ENCODE data around the gene GOLGB1. TPM values are rescaled to one million over a fixed set of nuclear protein-coding genes. Genes with fewer than 3 reads are reported as not detected.

GOLGB1 gene
- polyA plus RNA-seq, 1 donor = 98.7 TPM

DNA sequence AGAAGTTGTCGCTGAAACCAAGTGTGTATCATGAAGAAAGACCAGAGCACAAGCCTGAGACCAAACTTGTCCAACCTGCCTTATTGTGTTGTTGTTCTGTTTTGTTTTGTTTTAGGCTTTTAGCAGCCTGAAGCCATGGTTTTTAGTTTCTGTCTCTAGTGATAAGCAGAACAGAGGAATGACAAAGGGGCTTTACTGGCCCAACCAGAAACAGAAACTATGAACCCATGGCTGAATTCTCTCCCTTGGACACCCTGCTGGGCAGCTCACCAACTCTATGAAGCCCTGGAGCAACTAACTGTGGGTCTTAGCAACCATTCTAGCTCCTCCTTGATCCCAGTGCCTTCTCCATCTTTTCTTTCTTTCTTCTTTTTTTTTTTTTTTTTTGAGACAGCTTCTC lies 119.2 kb downstream of the GOLGB1 start:
- no peak for DNase-seq

DNA sequence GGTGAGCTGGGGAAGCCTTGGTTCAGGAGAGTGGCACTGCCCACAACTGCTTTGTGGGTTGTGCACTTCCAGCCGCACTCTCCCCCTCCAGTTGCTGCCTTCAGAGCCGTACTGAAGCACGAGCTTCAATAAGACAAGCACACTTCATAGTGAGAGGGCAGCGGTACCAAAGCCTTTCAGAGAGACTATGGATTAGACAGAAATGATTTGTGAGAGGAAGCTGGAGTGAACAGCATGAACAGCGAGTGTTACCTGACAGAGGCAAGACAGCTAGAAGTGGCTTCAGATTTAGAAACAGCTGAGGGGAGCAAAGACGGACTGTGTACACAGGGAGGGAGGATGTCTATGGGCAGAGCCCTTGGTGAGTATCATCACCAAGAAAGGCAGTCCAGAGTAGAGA lies 119.9 kb downstream of the GOLGB1 start:
- no peak for DNase-seq

DNA sequence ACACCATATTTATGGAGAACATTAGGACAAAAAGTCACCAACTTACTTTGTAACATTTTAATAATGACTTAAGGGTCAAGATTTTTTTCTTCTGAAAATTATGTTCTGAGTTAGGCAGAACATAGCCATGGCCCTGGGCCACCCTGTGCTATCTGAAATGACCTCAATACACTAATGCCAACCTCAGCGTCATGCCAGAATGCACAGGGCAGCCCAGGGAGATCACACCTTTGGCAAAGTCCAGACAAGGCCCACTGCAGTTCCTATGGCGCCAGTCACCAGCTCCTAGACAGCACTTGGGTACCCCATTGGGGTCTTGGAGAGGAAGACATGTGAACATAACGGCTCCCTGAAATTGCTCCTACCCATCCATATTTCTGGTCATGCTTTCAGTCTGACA lies 121.9 kb downstream of the GOLGB1 start:
- DNase-seq = no peak

DNA sequence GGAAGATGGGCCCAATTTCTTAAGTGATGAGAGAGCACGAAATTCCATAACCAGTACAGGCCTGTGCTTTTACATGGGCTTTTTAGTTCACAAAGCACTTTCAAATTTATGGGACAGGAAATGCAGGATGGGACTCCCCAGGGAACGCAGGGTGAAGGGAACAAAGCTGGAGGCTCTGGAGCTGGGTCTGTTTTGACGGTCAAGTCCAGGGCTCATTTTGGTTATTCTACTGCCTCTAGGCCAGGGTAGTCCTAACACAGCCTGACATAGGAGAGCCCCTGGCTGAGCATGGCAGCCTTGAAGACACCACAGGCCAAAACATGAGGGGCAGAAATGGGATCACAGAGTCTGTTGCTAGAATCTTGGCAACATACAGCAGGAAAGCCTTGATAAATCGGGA lies 122.3 kb downstream of the GOLGB1 start:
- DNase-seq = no peak

DNA sequence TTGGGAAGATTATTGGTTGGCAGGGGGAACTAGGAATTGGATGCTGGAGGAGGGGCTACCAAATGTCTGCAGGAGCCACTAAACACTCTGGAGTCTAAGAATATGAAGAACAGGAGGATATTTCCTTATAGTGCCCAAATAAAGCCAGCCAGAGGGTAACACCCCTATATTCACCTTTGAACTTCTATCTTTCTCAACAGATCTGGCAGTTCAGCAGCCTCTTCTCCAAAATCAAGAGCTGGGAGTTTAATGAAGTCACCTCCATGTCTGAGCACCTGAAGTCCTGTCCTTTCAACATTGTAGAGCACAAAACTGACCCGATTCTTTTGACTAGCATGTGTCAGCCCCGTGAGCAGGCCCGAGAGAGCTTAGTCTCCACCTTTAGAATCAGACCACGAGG lies 123.0 kb downstream of the GOLGB1 start:
- DNase-seq = no peak

DNA sequence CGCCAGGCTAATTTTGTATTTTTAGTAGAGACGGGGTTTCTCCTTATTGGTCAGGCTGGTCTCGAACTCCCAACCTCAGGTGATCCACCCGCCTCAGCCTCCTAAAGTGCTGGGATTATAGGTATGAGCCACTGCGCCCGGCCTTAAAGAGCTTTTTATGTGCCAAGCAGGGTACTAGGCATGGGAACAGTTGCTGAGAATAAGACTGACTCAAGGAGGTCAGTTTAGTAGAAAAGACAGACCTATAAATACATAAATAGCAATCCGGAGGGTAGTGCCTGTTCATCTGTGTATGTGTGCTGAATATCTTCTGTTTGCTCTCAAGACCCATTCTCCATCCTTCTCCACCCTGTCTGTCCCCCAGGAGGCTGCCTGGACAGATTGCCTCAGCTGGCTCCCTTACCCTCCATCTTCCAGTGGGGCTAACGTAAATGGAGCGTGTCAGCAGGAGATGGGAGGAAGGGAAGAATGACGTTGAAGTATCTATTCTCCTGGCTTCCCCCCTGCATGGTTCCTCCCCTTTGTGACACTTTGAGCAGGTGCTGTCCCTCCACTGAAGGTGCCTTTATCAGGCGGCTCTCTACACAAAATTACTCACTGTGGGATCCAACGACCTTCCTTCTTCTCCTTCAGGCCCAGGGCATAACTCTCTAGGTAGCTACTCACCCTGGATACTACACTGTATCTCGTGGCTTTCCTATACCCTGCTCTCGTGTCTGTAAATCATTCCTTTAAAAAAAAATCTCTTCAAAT lies 125.2 kb downstream of the GOLGB1 start:
- peak; percentile 8 for DNase-seq

GRCh38 chr3:121621491-121621890 lies 128.1 kb downstream of the GOLGB1 start:
- DNase-seq = no peak

GRCh38 chr3:121619691-121620090 lies 129.8 kb downstream of the GOLGB1 start:
- no peak for DNase-seq

Other genes with a start within 250 kb of the GOLGB1 start
- gene POLQ, start 203.8 kb downstream of the GOLGB1 start, polyA plus RNA-seq (ENCODE audit: insufficient read length) = 9.7 TPM
- not detected for gene ARGFX, start 181.8 kb downstream of the GOLGB1 start, polyA plus RNA-seq (ENCODE audit: insufficient read length)
- 0.02 TPM for gene FBXO40, start 156.4 kb downstream of the GOLGB1 start, polyA plus RNA-seq (ENCODE audit: insufficient read length)
- gene HCLS1, start 88.8 kb downstream of the GOLGB1 start, polyA plus RNA-seq (ENCODE audit: insufficient read length) = 5.9 TPM
- gene IQCB1, start 85.3 kb upstream of the GOLGB1 start, polyA plus RNA-seq (ENCODE audit: insufficient read length) = 41.8 TPM
- gene EAF2, start 85.5 kb upstream of the GOLGB1 start, polyA plus RNA-seq (ENCODE audit: insufficient read length) = 9.1 TPM
- gene SLC15A2, start 144.7 kb upstream of the GOLGB1 start, polyA plus RNA-seq (ENCODE audit: insufficient read length) = 16.0 TPM

All from left kidney (tissue), 2 donors.